ENCODE measurements around the gene PTGS2.
"Not testable (repeated sequence)": the region's sequence is repeated elsewhere in the genome, so short reads cannot be mapped to it uniquely, and the experiment has no call there.

DNA sequence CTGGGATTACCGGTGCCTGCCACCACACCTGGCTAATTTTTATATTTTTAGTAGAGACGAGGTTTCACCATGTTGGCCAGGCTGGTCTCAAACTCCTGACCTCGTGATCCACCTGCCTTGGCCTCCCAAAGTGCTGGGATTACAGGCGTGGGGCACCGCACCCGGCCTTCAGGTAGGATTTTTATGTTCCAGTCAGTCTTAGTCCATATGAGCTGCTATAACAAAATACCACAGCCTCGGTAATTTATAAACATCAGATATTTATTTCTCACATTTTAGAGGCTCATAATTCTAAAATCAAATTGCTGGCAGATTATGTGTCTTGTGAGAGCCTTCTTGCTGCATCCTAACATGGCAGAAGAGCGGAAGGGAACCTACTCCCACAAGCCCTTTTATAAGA lies 16.0 kb downstream of the PTGS2 start:
- not testable (repeated sequence) for TF ChIP-seq POLR2A (IDR thresholded peaks at IDR 0.05)
- TF ChIP-seq, protein P1, sequence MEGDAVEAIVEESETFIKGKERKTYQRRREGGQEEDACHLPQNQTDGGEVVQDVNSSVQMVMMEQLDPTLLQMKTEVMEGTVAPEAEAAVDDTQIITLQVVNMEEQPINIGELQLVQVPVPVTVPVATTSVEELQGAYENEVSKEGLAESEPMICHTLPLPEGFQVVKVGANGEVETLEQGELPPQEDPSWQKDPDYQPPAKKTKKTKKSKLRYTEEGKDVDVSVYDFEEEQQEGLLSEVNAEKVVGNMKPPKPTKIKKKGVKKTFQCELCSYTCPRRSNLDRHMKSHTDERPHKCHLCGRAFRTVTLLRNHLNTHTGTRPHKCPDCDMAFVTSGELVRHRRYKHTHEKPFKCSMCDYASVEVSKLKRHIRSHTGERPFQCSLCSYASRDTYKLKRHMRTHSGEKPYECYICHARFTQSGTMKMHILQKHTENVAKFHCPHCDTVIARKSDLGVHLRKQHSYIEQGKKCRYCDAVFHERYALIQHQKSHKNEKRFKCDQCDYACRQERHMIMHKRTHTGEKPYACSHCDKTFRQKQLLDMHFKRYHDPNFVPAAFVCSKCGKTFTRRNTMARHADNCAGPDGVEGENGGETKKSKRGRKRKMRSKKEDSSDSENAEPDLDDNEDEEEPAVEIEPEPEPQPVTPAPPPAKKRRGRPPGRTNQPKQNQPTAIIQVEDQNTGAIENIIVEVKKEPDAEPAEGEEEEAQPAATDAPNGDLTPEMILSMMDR (IDR thresholded peaks at IDR 0.05), result not testable (repeated sequence)
